ENCODE measurements around the gene APOBEC2.

The APOBEC2 gene

DNA sequence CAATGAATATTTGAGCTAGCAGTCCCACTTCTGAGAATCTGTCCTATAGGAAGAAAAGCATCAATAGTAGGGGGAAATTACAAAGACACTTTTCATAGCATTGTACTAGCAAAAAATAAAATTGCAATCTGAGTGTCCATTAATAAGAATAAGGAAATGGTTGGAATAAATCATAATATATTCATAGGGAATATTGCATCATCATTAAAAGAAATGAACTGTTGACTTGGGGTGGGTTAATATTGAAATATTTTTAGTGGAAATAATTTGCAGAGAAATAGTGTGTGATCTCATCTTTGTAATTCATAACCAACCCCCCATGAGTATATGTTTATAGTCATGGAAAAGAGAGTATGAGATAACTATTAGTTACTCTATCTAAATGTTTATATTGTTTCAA lies 32.2 kb downstream of the APOBEC2 start:
- DNase-seq (ENCODE audit: low read depth, low spot score): no peak

DNA sequence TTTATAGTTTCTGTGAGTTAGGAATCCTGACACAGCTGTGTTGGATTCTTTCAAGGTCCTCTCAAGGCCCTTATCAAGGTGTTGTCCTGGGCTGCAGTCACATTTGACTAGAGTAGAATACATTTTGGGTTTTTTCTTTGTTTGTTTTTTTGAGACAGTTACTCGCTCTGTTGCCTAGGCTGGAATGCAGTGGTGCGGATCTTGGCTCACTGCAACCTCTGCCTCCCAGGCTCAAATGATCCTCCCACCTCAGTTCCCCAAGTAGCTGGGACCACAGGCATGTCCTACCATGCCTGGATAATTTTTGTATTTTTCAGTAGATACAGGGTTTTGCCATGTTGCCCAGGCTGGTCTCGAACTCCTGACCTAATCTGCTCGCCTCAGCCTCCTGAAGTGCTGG lies 35.4 kb downstream of the APOBEC2 start:
- DNase-seq (ENCODE audit: low read depth, low spot score): no peak

DNA sequence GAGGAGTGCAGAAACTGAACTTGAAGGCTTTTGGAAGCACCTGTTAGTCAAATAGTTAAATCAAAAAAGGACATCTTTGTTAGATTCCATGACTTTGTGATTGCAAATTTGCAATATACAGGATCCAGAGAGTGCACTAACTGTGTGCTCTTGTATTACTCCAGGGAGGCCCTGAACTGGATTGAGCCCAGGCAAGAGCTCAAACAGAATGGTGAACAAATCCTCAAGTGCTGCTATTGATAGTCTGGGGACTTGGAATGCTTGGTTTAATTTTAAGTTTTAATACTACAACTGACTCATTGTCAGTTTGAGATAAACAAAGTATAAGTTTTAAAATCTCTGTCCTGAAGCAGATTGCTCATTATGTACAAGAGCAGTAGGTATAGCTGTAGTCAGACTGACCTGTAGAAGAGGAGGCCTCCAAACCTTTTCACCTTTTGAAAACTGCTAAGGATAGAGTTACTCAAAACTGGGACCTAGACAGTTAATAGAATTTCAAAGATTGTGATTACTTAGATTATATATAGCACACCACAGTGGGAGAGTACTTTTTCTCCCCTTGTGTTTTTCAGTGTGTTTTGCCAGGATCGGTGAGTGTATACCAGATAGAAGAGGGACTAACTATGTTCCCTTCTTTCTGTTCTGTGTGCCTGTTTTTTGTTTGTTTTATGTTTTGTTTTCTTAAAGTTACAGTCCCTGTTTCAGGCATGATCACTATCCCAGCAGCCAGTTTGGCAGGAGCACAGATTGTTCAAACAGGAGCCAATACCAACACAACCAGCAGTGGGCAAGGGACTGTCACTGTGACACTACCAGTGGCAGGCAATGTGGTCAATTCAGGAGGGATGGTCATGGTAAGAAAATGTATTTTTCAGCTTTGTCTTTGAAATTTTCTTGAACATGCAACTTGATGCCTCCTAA lies 38.1 kb downstream of the APOBEC2 start:
- DNase-seq (ENCODE audit: low read depth, low spot score): no peak

DNA sequence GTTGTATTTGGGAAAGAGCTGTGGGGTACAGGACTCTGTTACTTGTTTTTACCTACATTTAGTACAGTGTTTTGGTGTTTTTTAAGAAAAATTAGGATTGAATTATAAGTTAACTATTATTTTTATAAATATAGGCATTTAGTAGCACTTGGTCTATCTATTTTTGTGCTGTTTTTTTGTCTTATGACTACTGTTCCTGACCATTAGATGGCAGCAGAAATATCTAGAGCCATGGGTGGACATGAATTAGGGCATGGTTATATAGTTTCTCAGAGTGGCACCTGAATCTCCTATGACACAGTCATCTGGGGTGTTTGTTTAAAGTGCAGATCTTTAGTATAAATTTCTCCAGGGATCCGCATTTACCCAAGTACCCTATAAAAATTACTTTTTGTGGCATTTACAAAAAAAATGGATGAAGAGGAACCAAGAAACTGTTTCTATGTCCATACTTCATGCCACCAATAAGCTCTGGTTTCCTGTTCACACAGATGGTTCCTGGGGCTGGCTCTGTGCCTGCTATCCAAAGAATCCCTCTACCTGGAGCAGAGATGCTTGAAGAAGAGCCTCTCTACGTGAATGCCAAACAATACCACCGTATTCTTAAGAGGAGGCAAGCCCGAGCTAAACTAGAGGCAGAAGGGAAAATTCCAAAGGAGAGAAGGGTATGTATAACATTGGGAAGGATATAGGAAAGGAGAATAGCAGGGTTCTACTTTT lies 39.6 kb downstream of the APOBEC2 start:
- DNase-seq (ENCODE audit: low read depth, low spot score): no peak

DNA sequence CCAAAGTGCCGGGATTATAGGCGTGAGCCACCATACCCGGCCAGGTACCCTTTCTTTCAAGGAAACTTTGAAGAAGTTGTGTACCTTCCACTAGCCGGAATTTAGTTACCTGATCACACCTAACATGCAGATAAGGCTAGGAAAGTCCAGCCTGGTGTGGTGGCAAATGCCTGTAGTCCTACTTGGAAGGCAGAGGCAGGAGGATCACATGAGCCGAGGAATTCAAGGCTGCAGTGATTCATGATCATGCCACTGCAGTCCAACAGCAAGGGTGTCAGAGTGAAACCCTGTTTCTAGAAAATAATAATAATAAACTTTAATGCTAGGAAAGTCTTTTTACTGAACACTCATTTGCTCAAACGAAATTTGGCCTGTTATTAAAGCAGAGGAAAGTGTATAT lies 40.7 kb downstream of the APOBEC2 start:
- DNase-seq (ENCODE audit: low read depth, low spot score): no peak

- DNase-seq (ENCODE audit: low read depth, low spot score): no peak
These were observed 44.6 kb downstream of the APOBEC2 start for GRCh38 chr6:41097467-41098090.

GRCh38 chr6:41098366-41098765 lies 45.4 kb downstream of the APOBEC2 start:
- DNase-seq (ENCODE audit: low read depth, low spot score): no peak

DNA sequence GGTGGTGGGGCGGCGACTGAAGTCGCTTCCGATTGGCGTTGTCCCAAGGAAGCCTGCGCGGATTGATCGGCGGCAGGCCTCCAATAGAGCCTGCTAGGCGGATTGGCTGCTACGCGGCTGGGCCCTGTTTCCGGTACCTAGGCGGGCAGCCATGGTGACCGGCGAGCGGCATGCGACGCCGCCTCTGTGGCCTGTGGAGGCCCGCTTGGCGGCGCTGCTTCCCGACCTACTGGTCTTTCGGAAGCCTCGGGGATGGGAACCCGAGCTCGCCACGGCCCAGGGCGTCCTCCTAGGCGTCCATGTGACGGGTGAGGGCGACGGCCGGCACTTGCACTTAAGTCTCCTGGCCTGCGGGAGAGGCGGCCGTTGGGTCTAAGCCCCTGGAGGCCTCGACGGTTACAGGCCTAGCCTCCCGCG lies 47.9 kb downstream of the APOBEC2 start:
- no peak for DNase-seq (ENCODE audit: low read depth, low spot score)

- DNase-seq (ENCODE audit: low read depth, low spot score): no peak
These were observed 50.8 kb downstream of the APOBEC2 start for GRCh38 chr6:41103847-41104246.

DNA sequence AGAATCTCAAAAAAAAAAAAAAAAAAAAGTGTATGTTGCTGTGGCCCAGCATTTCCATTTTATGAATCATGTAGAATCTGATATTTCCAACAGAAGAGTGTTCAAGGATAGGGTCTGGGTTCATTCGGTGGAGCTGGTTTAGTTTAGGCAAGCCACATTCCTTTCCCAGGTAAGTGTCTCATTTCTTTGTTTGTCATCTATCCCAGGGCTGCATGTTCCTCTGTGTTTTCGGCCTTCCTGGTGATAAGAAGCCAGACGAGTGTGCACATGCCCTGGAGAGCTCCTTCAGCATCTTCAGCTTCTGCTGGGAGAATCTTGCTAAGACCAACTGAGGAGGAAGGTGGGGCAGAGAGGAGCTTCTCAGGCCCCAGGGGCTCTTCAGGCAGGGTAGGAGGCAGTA lies 58.0 kb downstream of the APOBEC2 start:
- DNase-seq (ENCODE audit: low read depth, low spot score): no peak

Measured in activated naive CD8-positive, alpha-beta T cell treated with anti-CD3 and anti-CD28 coated beads, Interleukin-2, amount 50 U/mL, for 16 hours (primary cell).